Measurements from ENCODE around the gene DGAT2. TPM values are rescaled to one million over a fixed set of nuclear protein-coding genes. Genes with fewer than 3 reads are reported as not detected.

DGAT2 gene
- total RNA-seq, 1 donor from 2014 or later: 0.76 TPM

- peaks cover 7% of the 10 kb centered on the region for H3K9me3 Mint-ChIP-seq (ENCODE audit: unreplicated experiment)
- peaks cover 4% of the 10 kb centered on the region for H3K27me3 Mint-ChIP-seq (ENCODE audit: unreplicated experiment)
- no peak overlapping the region for H3K27ac Mint-ChIP-seq (ENCODE audit: unreplicated experiment)
- H3K36me3 Mint-ChIP-seq (ENCODE audit: unreplicated experiment): no peaks in the 10 kb centered on the region
- DNase-seq: no peak
- H3K4me1 Mint-ChIP-seq (ENCODE audit: low read depth, unreplicated experiment): peaks cover 6% of the 10 kb centered on the region
- no peak overlapping the region for H3K4me3 Mint-ChIP-seq (ENCODE audit: unreplicated experiment)
- TF ChIP-seq, protein P1, sequence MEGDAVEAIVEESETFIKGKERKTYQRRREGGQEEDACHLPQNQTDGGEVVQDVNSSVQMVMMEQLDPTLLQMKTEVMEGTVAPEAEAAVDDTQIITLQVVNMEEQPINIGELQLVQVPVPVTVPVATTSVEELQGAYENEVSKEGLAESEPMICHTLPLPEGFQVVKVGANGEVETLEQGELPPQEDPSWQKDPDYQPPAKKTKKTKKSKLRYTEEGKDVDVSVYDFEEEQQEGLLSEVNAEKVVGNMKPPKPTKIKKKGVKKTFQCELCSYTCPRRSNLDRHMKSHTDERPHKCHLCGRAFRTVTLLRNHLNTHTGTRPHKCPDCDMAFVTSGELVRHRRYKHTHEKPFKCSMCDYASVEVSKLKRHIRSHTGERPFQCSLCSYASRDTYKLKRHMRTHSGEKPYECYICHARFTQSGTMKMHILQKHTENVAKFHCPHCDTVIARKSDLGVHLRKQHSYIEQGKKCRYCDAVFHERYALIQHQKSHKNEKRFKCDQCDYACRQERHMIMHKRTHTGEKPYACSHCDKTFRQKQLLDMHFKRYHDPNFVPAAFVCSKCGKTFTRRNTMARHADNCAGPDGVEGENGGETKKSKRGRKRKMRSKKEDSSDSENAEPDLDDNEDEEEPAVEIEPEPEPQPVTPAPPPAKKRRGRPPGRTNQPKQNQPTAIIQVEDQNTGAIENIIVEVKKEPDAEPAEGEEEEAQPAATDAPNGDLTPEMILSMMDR (IDR thresholded peaks at IDR 0.05; ENCODE audit: partially characterized antibody, unreplicated experiment): no peak
Measured at GRCh38 chr11:75800728-75801361, 32.3 kb downstream of the DGAT2 start.

DNA sequence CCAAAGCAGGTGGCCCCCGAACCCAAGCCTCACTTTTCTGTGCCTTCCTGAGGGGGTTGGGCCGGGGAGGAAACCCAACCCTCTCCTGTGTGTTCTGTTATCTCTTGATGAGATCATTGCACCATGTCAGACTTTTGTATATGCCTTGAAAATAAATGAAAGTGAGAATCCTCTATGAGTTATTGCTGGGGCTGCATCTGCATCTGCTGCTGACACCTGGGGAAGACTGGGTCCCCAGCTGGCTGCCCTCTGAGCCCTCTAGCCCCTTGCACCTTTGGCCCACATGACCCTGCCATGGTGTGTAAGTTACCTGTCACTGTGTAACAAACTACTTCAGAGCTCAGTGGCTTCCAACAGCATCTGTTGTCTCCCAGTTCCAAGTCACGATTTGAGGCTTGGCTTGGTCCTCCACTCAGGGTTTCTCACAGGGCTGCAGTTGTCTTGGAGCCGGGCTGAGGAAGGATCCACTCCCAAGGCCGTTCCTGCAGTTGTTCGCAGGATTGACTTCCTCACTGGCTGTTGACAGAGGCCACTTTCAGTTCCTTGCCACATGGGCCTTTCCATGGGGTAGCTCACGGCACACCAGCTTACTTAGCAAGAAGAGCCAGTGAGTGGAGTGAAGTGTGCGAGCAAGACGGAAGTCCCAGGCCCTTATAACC is 32.9 kb downstream of the DGAT2 start:
- H3K4me3 Mint-ChIP-seq (ENCODE audit: unreplicated experiment): no peak overlapping the region
- no peak for DNase-seq
- TF ChIP-seq, protein P1 (IDR thresholded peaks at IDR 0.05; ENCODE audit: partially characterized antibody, unreplicated experiment): no peak
- H3K36me3 Mint-ChIP-seq (ENCODE audit: unreplicated experiment): no peaks in the 10 kb centered on the region
- H3K27ac Mint-ChIP-seq (ENCODE audit: unreplicated experiment): no peak overlapping the region
- peaks cover 7% of the 10 kb centered on the region for H3K9me3 Mint-ChIP-seq (ENCODE audit: unreplicated experiment)
- peaks cover 4% of the 10 kb centered on the region for H3K27me3 Mint-ChIP-seq (ENCODE audit: unreplicated experiment)
- peaks cover 6% of the 10 kb centered on the region for H3K4me1 Mint-ChIP-seq (ENCODE audit: low read depth, unreplicated experiment)

DNA sequence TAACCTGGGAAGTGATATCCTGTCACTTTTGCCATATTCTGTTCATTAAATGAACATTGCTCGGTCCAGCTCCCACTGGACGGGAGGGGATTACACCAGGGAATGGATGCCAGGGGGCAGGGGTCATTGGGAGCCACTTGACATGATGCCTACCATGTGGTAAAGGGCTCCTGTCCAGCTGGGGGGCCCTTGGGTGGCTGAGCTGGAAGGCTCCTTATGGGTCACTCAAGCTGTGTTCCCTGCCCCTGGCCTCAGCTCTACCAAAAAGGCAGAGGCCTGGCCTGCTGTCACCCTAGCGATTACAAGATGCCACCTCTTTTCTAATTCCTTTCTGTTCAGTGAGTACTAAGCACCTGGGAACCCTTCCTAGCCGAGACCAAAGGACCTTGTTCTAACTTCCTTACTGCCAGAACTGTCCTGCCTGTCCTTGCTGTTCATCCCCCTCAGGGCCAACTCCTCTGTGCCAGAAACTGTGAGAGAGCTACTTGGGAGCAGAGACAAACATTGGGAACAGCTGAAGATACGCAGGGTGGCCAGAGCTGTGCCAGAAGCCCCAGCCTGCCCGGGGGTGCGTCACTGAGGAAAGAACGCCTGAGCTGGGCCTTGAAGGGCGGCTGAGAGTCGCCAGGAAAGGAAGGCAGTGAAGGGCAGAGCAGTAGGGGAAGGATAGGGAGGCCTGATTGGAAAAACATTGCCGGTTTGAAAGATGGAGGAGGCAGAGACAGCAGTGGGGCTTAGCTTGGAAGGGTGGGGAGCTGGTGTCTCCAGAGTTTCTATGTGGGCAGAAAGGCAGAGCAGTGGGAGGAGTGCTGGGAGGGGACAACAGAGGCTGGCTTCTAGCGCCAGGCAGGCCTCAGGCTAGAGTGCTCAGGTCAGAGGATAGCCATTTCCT is 33.7 kb downstream of the DGAT2 start:
- TF ChIP-seq, protein P1 (IDR thresholded peaks at IDR 0.05; ENCODE audit: partially characterized antibody, unreplicated experiment): no peak
- Mint-ChIP-seq H3K4me1 (ENCODE audit: low read depth, unreplicated experiment) (peaks cover 6% of the 10 kb centered on the region), H3K36me3 (ENCODE audit: unreplicated experiment) (no peaks in the 10 kb centered on the region), H3K27ac (ENCODE audit: unreplicated experiment) (no peak overlapping the region), H3K4me3 (ENCODE audit: unreplicated experiment) (no peak overlapping the region), H3K9me3 (ENCODE audit: unreplicated experiment) (peaks cover 7% of the 10 kb centered on the region), H3K27me3 (ENCODE audit: unreplicated experiment) (peaks cover 4% of the 10 kb centered on the region)
- no peak for DNase-seq

- peak; percentile 85 for DNase-seq
- peaks cover 4% of the 10 kb centered on the region for H3K27me3 Mint-ChIP-seq (ENCODE audit: unreplicated experiment)
- peaks cover 9% of the 10 kb centered on the region for H3K9me3 Mint-ChIP-seq (ENCODE audit: unreplicated experiment)
- H3K27ac Mint-ChIP-seq (ENCODE audit: unreplicated experiment): no peak overlapping the region
- TF ChIP-seq, protein P1 (IDR thresholded peaks at IDR 0.05; ENCODE audit: partially characterized antibody, unreplicated experiment): peak; percentile 90
- H3K4me3 Mint-ChIP-seq (ENCODE audit: unreplicated experiment): peak overlapping the region; percentile 5
- peaks cover 5% of the 10 kb centered on the region for H3K4me1 Mint-ChIP-seq (ENCODE audit: low read depth, unreplicated experiment)
- no peaks in the 10 kb centered on the region for H3K36me3 Mint-ChIP-seq (ENCODE audit: unreplicated experiment)
Measured at GRCh38 chr11:75802913-75803820, 34.6 kb downstream of the DGAT2 start.

Measured in glutamatergic neuron (in vitro differentiated cells).